Spleen (tissue), 11 donors: ENCODE measurements around the gene PSD. TPM values are rescaled to one million over a fixed set of nuclear protein-coding genes. Genes with fewer than 3 reads are reported as not detected.

Source experiments
- DNase-seq: peaks from one replicate; pipeline ENCODE4 v3.0.0-alpha.2; 2020
- H3K27ac ChIP-seq, 8 donors: fragments of 200-600 bp; sonication (generic) in 7 of 8; 1 replicate in 4 of 8; 2 replicates in 4 of 8; pipeline versions ENCODE4 v1.5.0 to v1.8.0; 2016 to 2021; ENCODE audit warnings: inconsistent platforms in 4 of 8, mild to moderate bottlenecking in 4 of 8, moderate library complexity in 1 of 8
- H3K27me3 ChIP-seq, 7 donors: fragments of 200-600 bp; sonication (generic) in 6 of 7; replicated peaks in 1 of 7; 1 replicate in 4 of 7; 2 replicates in 3 of 7; pipeline versions ENCODE4 v1.5.0 to v1.8.0; 2016 to 2021; ENCODE audit warnings: inconsistent platforms in 3 of 7, mild to moderate bottlenecking in 1 of 7
- H3K36me3 ChIP-seq, 6 donors: fragments of 200-600 bp; sonication (generic) in 5 of 6; 1 replicate in 4 of 6; 2 replicates in 2 of 6; pipeline versions ENCODE4 v1.5.0 to v1.8.0; 2016 to 2021; ENCODE audit warnings: inconsistent platforms in 2 of 6
- H3K4me1 ChIP-seq, 6 donors: fragments of 200-600 bp; sonication (generic) in 5 of 6; 1 replicate in 3 of 6; 2 replicates in 3 of 6; pipeline versions ENCODE4 v1.5.0 to v1.8.0; 2016 to 2021; ENCODE audit warnings: inconsistent platforms in 3 of 6
- H3K4me3 ChIP-seq, 8 donors: fragments of 200-600 bp; sonication (generic) in 7 of 8; 1 replicate in 4 of 8; 2 replicates in 4 of 8; pipeline versions ENCODE4 v1.5.0 to v1.8.0; 2016 to 2021; ENCODE audit warnings: inconsistent platforms in 4 of 8, mild to moderate bottlenecking in 4 of 8, moderate library complexity in 2 of 8
- H3K9me3 ChIP-seq, 8 donors: fragments of 200-600 bp; sonication (generic) in 7 of 8; 1 replicate in 4 of 8; 2 replicates in 4 of 8; pipeline versions ENCODE4 v1.5.0 to v1.8.0; 2016 to 2021; ENCODE audit warnings: inconsistent platforms in 4 of 8
- POLR2A ChIP-seq, 3 donors: fragments of 450-650 bp; IDR thresholded peaks; one replicate each; pipeline ENCODE4 v1.5.1; 2017; ENCODE audit warnings: antibody characterized with exemption in 3 of 3, mild to moderate bottlenecking in 1 of 3
- POLR2AphosphoS5 ChIP-seq, 3 donors: sonication (generic); formaldehyde crosslinking; IDR thresholded peaks; one replicate each; pipeline ENCODE4 v1.5.1; 2017; ENCODE audit warnings: antibody characterized with exemption in 3 of 3
- WGBS, 5 donors: extraction: QIAGEN DNeasy Blood & Tissue Kit in 3 of 5; methylation state at CpG; one replicate each; pipeline versions ENCODE4 v1.1.5 to v1.1.7; 2013 to 2018; 5-methylcytosine and 5-hydroxymethylcytosine counted together
- intact Hi-C: fragments of 100-400 bp; cut with DNase I; formaldehyde crosslinking; loops from one replicate; pipeline ENCODE4 v1.15.0; 2023; ENCODE audit warnings: low total_unique reads
- polyA plus RNA-seq, 3 donors: library from polyadenylated mRNA; stranded (reverse); fragments of 200-250 nt; gene quantifications; one replicate each; pipeline ENCODE4 v1.2.1, GENCODE V29; 2013
- total RNA-seq, 7 donors: library from RNA; depleted of rRNA in 3 of 7; stranded (reverse); fragments of >200 nt in 3 of 7; fragmentation: NEBNext Ultra II Directional in 4 of 7; extraction: Animal tissue kit (Norgen Biotek cat#: 25700) in 4 of 7; gene quantifications; one replicate each; pipeline versions ENCODE4 v1.1.0 to v1.2.1, GENCODE V29; 2016 to 2021
- TF ChIP-seq, protein P1 (sequence below), 11 experiments: fragments of 200-600 bp in 7 of 11; fragments of 450-650 bp in 4 of 11; sonication (generic) in 4 of 11; IDR thresholded peaks in 8 of 11; conservative IDR thresholded peaks in 3 of 11; 1 replicate in 7 of 11; 2 replicates in 4 of 11; pipeline versions ENCODE4 v1.4.0 to v1.8.0; 2016 to 2021; ENCODE audit warnings: antibody characterized with exemption in 11 of 11, inconsistent platforms in 4 of 11, mild to moderate bottlenecking in 1 of 11
- donor health status: healthy with polysubstance abuse.
- donor health status: DM: no; HTN: no; CAD: no; lungs with moderate emphysema.
- donor health status: DM: no; HTN: no; CAD: no.
- donor health status: Bipolar disorder and iron deficiency.
- donor health status: healthy.
- donor health status: DM: no; HTN: no; CAD: no.
- donor health status: DM: yes; HTN: yes; CAD: no.

The PSD gene
- total and polyA plus RNA-seq, 10 donors: 0.59 to 2.5 (median 1.2) TPM

DNA sequence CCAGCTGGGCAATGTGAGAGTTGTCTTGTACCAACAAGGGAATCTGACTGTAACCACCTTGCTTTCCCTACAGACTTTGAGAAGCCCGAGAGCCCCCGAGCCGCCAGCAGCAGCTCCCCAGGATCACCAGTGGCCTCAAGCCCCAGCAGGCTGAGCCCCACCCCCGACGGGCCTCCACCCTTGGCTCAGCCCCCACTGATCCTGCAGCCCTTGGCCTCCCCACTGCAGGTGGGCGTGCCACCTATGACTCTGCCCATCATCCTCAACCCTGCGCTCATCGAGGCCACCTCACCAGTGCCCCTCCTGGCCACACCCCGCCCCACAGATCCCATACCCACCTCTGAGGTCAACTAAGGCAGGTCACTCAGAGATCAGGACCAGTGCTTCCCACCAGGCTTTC, 36.6 kb downstream of the PSD start:
- Histone ChIP-seq H3K36me3 (peaks cover 3 to 68% (median 59%) of the 10 kb centered on the region in 6 donors), H3K4me3 (no peak overlapping the region), H3K9me3 (no peaks in the 10 kb centered on the region), H3K27ac (no peak overlapping the region), H3K4me1 (peaks cover 2 to 15% (median 7%) of the 10 kb centered on the region in 6 donors), H3K27me3 (no peaks in the 10 kb centered on the region)
- WGBS, 5 donors: 90 to 97% (median 92%) methylated on average over 7 to 9 of the region's 9 CpGs
- intact Hi-C loops: no loop called here
- DNase-seq: peak; percentile 76
- peak in 1 of 3 donors; percentile 41 for TF ChIP-seq POLR2AphosphoS5 (IDR thresholded peaks at IDR 0.05)
- no peak for TF ChIP-seq POLR2A (IDR thresholded peaks at IDR 0.05)
- TF ChIP-seq, protein P1, sequence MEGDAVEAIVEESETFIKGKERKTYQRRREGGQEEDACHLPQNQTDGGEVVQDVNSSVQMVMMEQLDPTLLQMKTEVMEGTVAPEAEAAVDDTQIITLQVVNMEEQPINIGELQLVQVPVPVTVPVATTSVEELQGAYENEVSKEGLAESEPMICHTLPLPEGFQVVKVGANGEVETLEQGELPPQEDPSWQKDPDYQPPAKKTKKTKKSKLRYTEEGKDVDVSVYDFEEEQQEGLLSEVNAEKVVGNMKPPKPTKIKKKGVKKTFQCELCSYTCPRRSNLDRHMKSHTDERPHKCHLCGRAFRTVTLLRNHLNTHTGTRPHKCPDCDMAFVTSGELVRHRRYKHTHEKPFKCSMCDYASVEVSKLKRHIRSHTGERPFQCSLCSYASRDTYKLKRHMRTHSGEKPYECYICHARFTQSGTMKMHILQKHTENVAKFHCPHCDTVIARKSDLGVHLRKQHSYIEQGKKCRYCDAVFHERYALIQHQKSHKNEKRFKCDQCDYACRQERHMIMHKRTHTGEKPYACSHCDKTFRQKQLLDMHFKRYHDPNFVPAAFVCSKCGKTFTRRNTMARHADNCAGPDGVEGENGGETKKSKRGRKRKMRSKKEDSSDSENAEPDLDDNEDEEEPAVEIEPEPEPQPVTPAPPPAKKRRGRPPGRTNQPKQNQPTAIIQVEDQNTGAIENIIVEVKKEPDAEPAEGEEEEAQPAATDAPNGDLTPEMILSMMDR (IDR thresholded peaks at IDR 0.05 in 8 of 11, conservative IDR thresholded peaks at IDR 0.05 in 3 of 11): no peak

DNA sequence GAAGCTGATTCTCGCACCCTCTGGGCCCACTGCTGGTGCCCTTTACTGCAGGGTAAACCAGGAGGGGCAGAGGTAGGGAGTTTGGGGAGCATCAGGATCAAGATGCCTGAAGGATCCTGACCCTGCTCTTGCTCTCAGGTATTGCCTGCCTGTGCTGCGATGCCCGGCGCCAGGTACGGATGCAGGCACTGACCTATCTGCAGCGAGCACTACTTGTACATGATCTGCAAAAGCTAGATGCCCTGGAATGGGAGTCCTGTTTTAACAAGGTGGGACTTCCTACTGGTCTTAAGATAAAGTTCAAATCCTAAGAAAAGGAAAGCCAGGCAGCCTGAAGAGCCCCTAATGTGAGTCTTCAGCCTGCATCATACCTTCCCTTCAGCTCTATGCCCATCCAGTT, 39.2 kb downstream of the PSD start:
- Histone ChIP-seq H3K27me3 (no peaks in the 10 kb centered on the region), H3K9me3 (no peaks in the 10 kb centered on the region), H3K27ac (no peak overlapping the region), H3K4me1 (peaks cover 0 to 1% (median 0%) of the 10 kb centered on the region in 6 donors), H3K36me3 (peaks cover 3 to 94% (median 85%) of the 10 kb centered on the region in 6 donors), H3K4me3 (no peak overlapping the region)
- TF ChIP-seq POLR2AphosphoS5 (IDR thresholded peaks at IDR 0.05) (no peak), POLR2A (IDR thresholded peaks at IDR 0.05) (no peak)
- TF ChIP-seq, protein P1 (IDR thresholded peaks at IDR 0.05 in 8 of 11, conservative IDR thresholded peaks at IDR 0.05 in 3 of 11): no peak
- intact Hi-C loops: no loop called here
- peak; percentile 39 for DNase-seq
- WGBS, 5 donors: 95 to 100% (median 97%) methylated on average over 6 of the region's 6 CpGs

DNA sequence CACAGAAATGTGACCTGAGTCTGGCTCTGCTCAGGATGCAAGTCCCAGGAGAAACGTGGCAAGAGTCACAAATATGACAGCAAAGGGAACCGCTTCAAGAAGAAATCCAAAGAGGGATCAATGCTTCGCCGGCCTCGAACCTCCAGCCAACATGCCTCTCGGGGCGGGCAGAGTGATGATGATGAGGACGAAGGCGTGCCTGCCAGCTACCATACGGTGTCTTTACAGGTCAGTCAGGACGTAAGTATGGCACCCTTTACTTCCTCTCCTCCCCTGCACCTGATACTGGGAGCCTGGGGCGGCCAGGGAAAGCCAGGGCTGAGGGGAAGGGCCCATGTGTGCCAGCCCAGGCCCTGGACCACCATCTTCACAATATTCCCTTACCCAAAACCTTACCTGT, 41.7 kb downstream of the PSD start:
- Histone ChIP-seq H3K4me3 (no peak overlapping the region), H3K27me3 (no peaks in the 10 kb centered on the region), H3K9me3 (no peaks in the 10 kb centered on the region), H3K36me3 (peaks cover 0 to 100% (median 98%) of the 10 kb centered on the region in 6 donors), H3K27ac (no peak overlapping the region), H3K4me1 (no peaks in the 10 kb centered on the region)
- TF ChIP-seq, protein P1 (IDR thresholded peaks at IDR 0.05 in 8 of 11, conservative IDR thresholded peaks at IDR 0.05 in 3 of 11): no peak
- TF ChIP-seq POLR2A (IDR thresholded peaks at IDR 0.05) (no peak), POLR2AphosphoS5 (IDR thresholded peaks at IDR 0.05) (no peak)
- 93 to 95% (median 95%) methylated on average over 12 of the region's 12 CpGs for WGBS, 5 donors
- no peak for DNase-seq
- intact Hi-C loops: no loop called here

DNA sequence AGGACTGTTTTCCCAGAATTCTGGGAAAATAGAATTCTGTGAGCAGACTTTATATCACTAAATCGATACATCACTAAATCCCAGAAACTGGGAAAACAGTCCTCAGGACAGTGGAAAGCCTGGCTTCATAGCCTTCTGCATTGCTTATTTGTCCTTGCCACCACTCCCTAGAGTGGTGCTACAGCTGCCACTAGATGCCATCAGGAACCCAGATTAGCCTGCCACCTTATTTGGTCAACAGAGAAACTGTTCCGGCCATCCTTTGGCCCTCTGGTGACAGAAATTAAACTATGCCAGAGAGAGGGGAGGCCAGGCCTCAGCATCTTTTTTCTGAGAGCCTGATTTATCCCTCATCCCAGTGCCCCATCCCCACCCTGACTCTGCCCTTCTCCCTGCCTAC, 42.7 kb downstream of the PSD start:
- no peaks in the 10 kb centered on the region for H3K9me3 ChIP-seq
- TF ChIP-seq, protein P1 (IDR thresholded peaks at IDR 0.05 in 8 of 11, conservative IDR thresholded peaks at IDR 0.05 in 3 of 11): no peak
- TF ChIP-seq POLR2A (IDR thresholded peaks at IDR 0.05): no peak
- no peak for TF ChIP-seq POLR2AphosphoS5 (IDR thresholded peaks at IDR 0.05)
- intact Hi-C loops: no loop called here

More for the DNA sequence above, 42.7 kb downstream of the PSD start:
- H3K4me3 ChIP-seq: no peak overlapping the region
- 83 to 96% (median 90%) methylated on average over 2 of the region's 2 CpGs for WGBS, 5 donors
- H3K36me3 ChIP-seq: peaks cover 4 to 100% (median 99%) of the 10 kb centered on the region in 6 donors
- no peaks in the 10 kb centered on the region for H3K4me1 ChIP-seq
- no peak overlapping the region for H3K27ac ChIP-seq
- no peaks in the 10 kb centered on the region for H3K27me3 ChIP-seq
- no peak for DNase-seq
